OCI-LY7 (cell line): Measurements from ENCODE around the gene CPPED1. TPM values are rescaled to one million over a fixed set of nuclear protein-coding genes. Genes with fewer than 3 reads are reported as not detected.

Experiments
- BruUV-seq: library from RNA; stranded (reverse); fragments of 400-500 nt; replicated peaks from 2 replicates; lab custom pipeline; 2021; lab: Mats Ljungman, UMichigan
- CTCF ChIA-PET: fragments of 300-600 bp; sonication (Branson Sonifier 250); formaldehyde crosslinking; loops from one replicate; lab custom pipeline; 2022; ENCODE audit warnings: antibody characterized with exemption; ENCODE audit not compliant: unreplicated experiment; lab: Charles Lee
- POLR2A ChIA-PET: fragments of 300-600 bp; sonication (Branson Sonifier 250); formaldehyde crosslinking; loops from one replicate; lab custom pipeline; 2022; ENCODE audit warnings: antibody characterized with exemption; lab: Charles Lee
- DNase-seq: peaks from one replicate; pipeline ENCODE4 v3.0.0-alpha.2; 2015; ENCODE audit warnings: low spot score
- H2AFZ ChIP-seq: fragments of 200-600 bp; sonication (generic), shearing (Covaris generic); 2 replicates; pipeline ENCODE4 v1.6.1; 2014; ENCODE audit warnings: mild to moderate bottlenecking, antibody characterized with exemption, low read length, moderate library complexity
- H3K27ac ChIP-seq: fragments of 200-600 bp; sonication (generic); 2 replicates; pipeline ENCODE4 v1.5.1; 2014; ENCODE audit warnings: mixed run types, low read depth, mild to moderate bottlenecking, moderate library complexity, low read length, inconsistent platforms; ENCODE audit not compliant: poor library complexity, severe bottlenecking
- H3K36me3 ChIP-seq: fragments of 200-600 bp; sonication (generic); 2 replicates; pipeline ENCODE4 v1.6.1; 2014; ENCODE audit warnings: mild to moderate bottlenecking, antibody characterized with exemption, low read length, moderate library complexity, mixed read lengths; ENCODE audit not compliant: insufficient read depth
- H3K4me1 ChIP-seq: fragments of 200-600 bp; sonication (generic); 2 replicates; pipeline ENCODE4 v1.5.1; 2014; ENCODE audit warnings: mild to moderate bottlenecking, low read length; ENCODE audit not compliant: insufficient read depth, poor library complexity, severe bottlenecking
- H3K4me2 ChIP-seq: fragments of 200-600 bp; sonication (generic); 2 replicates; pipeline ENCODE4 v1.6.1; 2014; ENCODE audit warnings: mild to moderate bottlenecking, low read length
- H3K4me3 ChIP-seq: fragments of 200-600 bp; sonication (generic); 2 replicates; pipeline ENCODE4 v1.5.1; 2014; ENCODE audit warnings: mild to moderate bottlenecking, low read depth, low read length; ENCODE audit not compliant: poor library complexity, severe bottlenecking
- H3K79me2 ChIP-seq: fragments of 200-600 bp; sonication (generic); 2 replicates; pipeline ENCODE4 v1.6.1; 2016; ENCODE audit warnings: low read depth, mild to moderate bottlenecking, low read length, moderate library complexity, mixed read lengths; ENCODE audit not compliant: insufficient read depth
- H3K9me2 ChIP-seq: fragments of 200-600 bp; sonication (generic); 2 replicates; pipeline ENCODE4 v1.6.1; 2016; ENCODE audit warnings: mild to moderate bottlenecking, low read length, mixed read lengths; ENCODE audit not compliant: insufficient read depth
- H3K9me3 ChIP-seq: fragments of 200-600 bp; sonication (generic); 2 replicates; pipeline ENCODE4 v1.6.1; 2014; ENCODE audit warnings: mild to moderate bottlenecking, mixed run types, low read length, mixed read lengths
- H4K20me1 ChIP-seq: fragments of 200-600 bp; sonication (generic); 2 replicates; pipeline ENCODE4 v1.6.1; 2014; ENCODE audit warnings: mild to moderate bottlenecking, antibody characterized with exemption, low read length, moderate library complexity, mixed read lengths; ENCODE audit not compliant: insufficient read depth
- CTCF ChIP-seq: fragments of 200-600 bp; sonication (generic); conservative IDR thresholded peaks from 2 replicates; pipeline ENCODE4 v1.5.1; 2014; ENCODE audit warnings: mild to moderate bottlenecking, antibody characterized with exemption, low read length, moderate library complexity, mixed read lengths
- EZH2phosphoT487 ChIP-seq: fragments of 200-600 bp; sonication (generic); IDR thresholded peaks from 2 replicates; pipeline ENCODE4 v1.6.1; 2018; ENCODE audit warnings: low read depth, borderline replicate concordance, mild to moderate bottlenecking, mixed run types, antibody characterized with exemption, low read length, moderate library complexity, mixed read lengths
- intact Hi-C: fragments of 100-400 bp; cut with micrococcal nuclease; formaldehyde crosslinking; loops from one replicate; pipeline ENCODE4 v1.10.0; 2022; ENCODE audit not compliant: unreplicated experiment
- total RNA-seq, 2 experiments: library from RNA; depleted of rRNA in 1 of 2; stranded (reverse); fragments of >200 nt in 1 of 2; shearing (Covaris generic) in 1 of 2; gene quantifications; 2 replicates each; pipeline ENCODE4 v1.2.3, GENCODE V29; 2014 to 2022

The CPPED1 gene
- total RNA-seq, 2 experiments from 2014 or later, result 8.6 to 14.2 TPM

DNA sequence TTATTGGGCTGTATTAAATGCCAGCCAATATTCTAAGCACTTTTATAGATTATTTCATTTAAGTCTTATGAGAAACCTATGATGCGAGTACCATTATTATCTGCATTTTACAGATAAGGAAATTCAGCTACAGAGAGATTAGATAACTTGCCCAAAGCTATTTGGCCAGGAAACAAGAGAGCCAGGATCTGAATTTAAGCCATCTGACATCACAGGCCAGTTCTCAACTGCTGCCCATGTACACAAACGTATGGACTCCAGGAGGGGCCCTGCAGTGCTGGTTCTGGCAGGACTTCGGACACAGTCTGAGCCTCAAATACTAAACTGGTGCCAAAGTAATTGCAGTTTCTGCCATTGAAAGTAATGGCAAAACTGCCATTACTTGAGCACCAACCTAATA, 40.2 kb downstream of the CPPED1 start:
- H3K36me3 ChIP-seq, result peaks cover 6% of the 10 kb centered on the region
- TF ChIP-seq CTCF (no peak), EZH2phosphoT487 (no peak)
- no peaks in the 10 kb centered on the region for H3K79me2 ChIP-seq
- CTCF ChIA-PET, result no interaction called here
- no peak overlapping the region for H3K4me3 ChIP-seq
- BruUV-seq, result no TSS peak
- no peak overlapping the region for H2AFZ ChIP-seq
- H3K4me2 ChIP-seq, result no peak overlapping the region
- no peak for DNase-seq
- H3K4me1 ChIP-seq, result peaks cover 32% of the 10 kb centered on the region
- no peaks in the 10 kb centered on the region for H3K9me2 ChIP-seq
- H3K9me3 ChIP-seq, result no peaks in the 10 kb centered on the region; the same call in 1 of the 2 replicates
- POLR2A ChIA-PET, result interaction anchor here (0.7 kb wide), 1 partner anchor 141 kb away, joined by 3 read pairs; no protein-coding TSS in a partner anchor
- intact Hi-C loops, result no loop called here
- H3K27ac ChIP-seq, result no peak overlapping the region
- H4K20me1 ChIP-seq, result no peaks in the 10 kb centered on the region

GRCh38 chr16:12760819-12761611, 42.7 kb downstream of the CPPED1 start:
- CTCF ChIA-PET, result no interaction called here
- no peak for TF ChIP-seq EZH2phosphoT487
- TF ChIP-seq CTCF, result no peak

More at GRCh38 chr16:12760819-12761611, 42.7 kb downstream of the CPPED1 start:
- Histone ChIP-seq H3K9me3 (no peaks in the 10 kb centered on the region; the same call in 1 of the 2 replicates), H3K4me1 (peaks cover 40% of the 10 kb centered on the region), H3K36me3 (peaks cover 6% of the 10 kb centered on the region), H2AFZ (no peak overlapping the region), H3K27ac (peak overlapping the region; percentile 67), H3K79me2 (no peaks in the 10 kb centered on the region), H3K4me2 (peak overlapping the region; percentile 61), H4K20me1 (no peaks in the 10 kb centered on the region), H3K4me3 (peak overlapping the region; percentile 60), H3K9me2 (no peaks in the 10 kb centered on the region)
- BruUV-seq, result no TSS peak
- POLR2A ChIA-PET, result interaction anchor here (0.7 kb wide), 2 partner anchors 54 to 546 kb away, joined by 3 to 4 read pairs; no protein-coding TSS in a partner anchor
- intact Hi-C loops, result no loop called here
- peak; percentile 62 for DNase-seq
